DOHH2 (cell line): Measurements from ENCODE around the gene CCBE1.

ENCODE experiments used
- H3F3A ChIP-seq: fragments of 200-600 bp; sonication (generic), shearing (Covaris generic); 2 replicates; pipeline ENCODE4 v1.6.0; 2016; ENCODE audit warnings: antibody characterized with exemption, mild to moderate bottlenecking; ENCODE audit not compliant: control insufficient read depth, insufficient read depth
- H3K27ac ChIP-seq: fragments of 200-600 bp; sonication (generic); 2 replicates; pipeline ENCODE4 v1.5.1; 2014; ENCODE audit warnings: low read depth, mild to moderate bottlenecking, low read length, moderate library complexity
- H3K27me3 ChIP-seq: fragments of 200-600 bp; sonication (generic); 2 replicates; pipeline ENCODE4 v1.6.1; 2014; ENCODE audit warnings: mild to moderate bottlenecking, low read length, mixed read lengths; ENCODE audit not compliant: control insufficient read depth
- H3K36me3 ChIP-seq: fragments of 200-600 bp; sonication (generic); 2 replicates; pipeline ENCODE4 v1.6.1; 2014; ENCODE audit warnings: mild to moderate bottlenecking, low read length, moderate library complexity, mixed read lengths; ENCODE audit not compliant: control insufficient read depth
- H3K4me1 ChIP-seq: fragments of 200-600 bp; sonication (generic); 2 replicates; pipeline ENCODE4 v1.6.1; 2014; ENCODE audit warnings: mild to moderate bottlenecking, low read length, mixed read lengths; ENCODE audit not compliant: control insufficient read depth
- H3K4me2 ChIP-seq: fragments of 200-600 bp; sonication (generic); 2 replicates; pipeline ENCODE4 v1.6.0; 2014; ENCODE audit warnings: mild to moderate bottlenecking, low read length, moderate library complexity
- H3K4me3 ChIP-seq: fragments of 200-600 bp; sonication (generic); 2 replicates; pipeline ENCODE4 v1.5.1; 2014; ENCODE audit warnings: mild to moderate bottlenecking, low read length, mixed read lengths
- H3K79me2 ChIP-seq: fragments of 200-600 bp; sonication (generic); 2 replicates; pipeline ENCODE4 v1.6.1; 2014; ENCODE audit warnings: mild to moderate bottlenecking, low read length, mixed read lengths; ENCODE audit not compliant: control insufficient read depth
- H3K9me2 ChIP-seq: fragments of 200-600 bp; sonication (generic); replicated peaks from 2 replicates; pipeline ENCODE4 v1.6.1; 2014; ENCODE audit warnings: mild to moderate bottlenecking, low read length, mixed read lengths; ENCODE audit not compliant: control insufficient read depth
- H3K9me3 ChIP-seq: fragments of 200-600 bp; sonication (generic); 2 replicates; pipeline ENCODE4 v1.6.1; 2014; ENCODE audit warnings: antibody characterized with exemption, low read length, mixed read lengths; ENCODE audit not compliant: control insufficient read depth, insufficient read depth
- H4K20me1 ChIP-seq: fragments of 200-600 bp; sonication (generic); 2 replicates; pipeline ENCODE4 v1.6.0; 2014; ENCODE audit warnings: low read depth, mild to moderate bottlenecking, antibody characterized with exemption, low read length, moderate library complexity; ENCODE audit not compliant: control insufficient read depth, insufficient read depth
- CTCF ChIP-seq: fragments of 200-600 bp; sonication (generic); IDR thresholded peaks from one replicate; pipeline ENCODE4 v1.5.1; 2014; ENCODE audit warnings: antibody characterized with exemption, mild to moderate bottlenecking, low read depth, low read length; ENCODE audit not compliant: poor library complexity, severe bottlenecking
- EZH2phosphoT487 ChIP-seq: fragments of 200-600 bp; sonication (generic); IDR thresholded peaks from 2 replicates; pipeline ENCODE4 v1.6.1; 2017; ENCODE audit warnings: borderline replicate concordance, mild to moderate bottlenecking, antibody characterized with exemption, low read length, moderate library complexity, mixed read lengths

CCBE1 gene

GRCh38 chr18:59402432-59403090, 294.7 kb downstream of the CCBE1 start:
- TF ChIP-seq EZH2phosphoT487 (no peak), CTCF (peak; percentile 89)
- Histone ChIP-seq H3K9me3 (no peaks in the 10 kb centered on the region), H3K79me2 (no peaks in the 10 kb centered on the region), H4K20me1 (no peaks in the 10 kb centered on the region), H3K4me3 (no peak overlapping the region), H3K4me2 (no peak overlapping the region), H3K4me1 (no peaks in the 10 kb centered on the region), H3K9me2 (no peaks in the 10 kb centered on the region), H3K27ac (no peak overlapping the region), H3K27me3 (0 out of 2 replicates have a peak, but pooled peaks cover 5% of the 10 kb centered on the region), H3F3A (no peaks in the 10 kb centered on the region), H3K36me3 (no peaks in the 10 kb centered on the region)

DNA sequence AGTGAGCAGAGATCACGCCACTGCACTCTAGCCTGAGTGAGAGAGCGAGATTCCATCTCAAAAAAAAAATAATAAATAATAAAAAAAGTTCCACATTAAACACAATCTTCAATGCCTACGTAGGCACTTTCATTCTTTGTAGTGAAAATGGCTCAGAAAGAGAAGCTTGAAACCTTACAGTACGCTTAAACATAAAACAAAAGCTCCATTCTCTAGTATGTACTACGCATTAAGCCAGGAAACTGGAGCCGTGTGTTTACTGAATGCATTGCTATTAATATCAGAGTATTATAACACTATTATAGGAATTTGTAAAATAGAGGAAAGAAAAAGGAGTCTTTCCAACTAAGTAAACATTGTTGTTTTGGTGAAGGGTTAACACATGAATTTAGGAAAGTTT, 296.8 kb downstream of the CCBE1 start:
- H3K9me3 ChIP-seq, result no peaks in the 10 kb centered on the region
- no peak overlapping the region for H3K4me3 ChIP-seq
- H3K9me2 ChIP-seq, result no peaks in the 10 kb centered on the region
- no peaks in the 10 kb centered on the region for H3K4me1 ChIP-seq
- H3K79me2 ChIP-seq, result no peaks in the 10 kb centered on the region
- H3K4me2 ChIP-seq, result no peak overlapping the region
- H3K27ac ChIP-seq, result no peak overlapping the region
- H4K20me1 ChIP-seq, result no peaks in the 10 kb centered on the region
- 0 out of 2 replicates have a peak, but pooled peaks cover 5% of the 10 kb centered on the region for H3K27me3 ChIP-seq
- no peaks in the 10 kb centered on the region for H3K36me3 ChIP-seq
- TF ChIP-seq CTCF (no peak), EZH2phosphoT487 (no peak)
- no peaks in the 10 kb centered on the region for H3F3A ChIP-seq

DNA sequence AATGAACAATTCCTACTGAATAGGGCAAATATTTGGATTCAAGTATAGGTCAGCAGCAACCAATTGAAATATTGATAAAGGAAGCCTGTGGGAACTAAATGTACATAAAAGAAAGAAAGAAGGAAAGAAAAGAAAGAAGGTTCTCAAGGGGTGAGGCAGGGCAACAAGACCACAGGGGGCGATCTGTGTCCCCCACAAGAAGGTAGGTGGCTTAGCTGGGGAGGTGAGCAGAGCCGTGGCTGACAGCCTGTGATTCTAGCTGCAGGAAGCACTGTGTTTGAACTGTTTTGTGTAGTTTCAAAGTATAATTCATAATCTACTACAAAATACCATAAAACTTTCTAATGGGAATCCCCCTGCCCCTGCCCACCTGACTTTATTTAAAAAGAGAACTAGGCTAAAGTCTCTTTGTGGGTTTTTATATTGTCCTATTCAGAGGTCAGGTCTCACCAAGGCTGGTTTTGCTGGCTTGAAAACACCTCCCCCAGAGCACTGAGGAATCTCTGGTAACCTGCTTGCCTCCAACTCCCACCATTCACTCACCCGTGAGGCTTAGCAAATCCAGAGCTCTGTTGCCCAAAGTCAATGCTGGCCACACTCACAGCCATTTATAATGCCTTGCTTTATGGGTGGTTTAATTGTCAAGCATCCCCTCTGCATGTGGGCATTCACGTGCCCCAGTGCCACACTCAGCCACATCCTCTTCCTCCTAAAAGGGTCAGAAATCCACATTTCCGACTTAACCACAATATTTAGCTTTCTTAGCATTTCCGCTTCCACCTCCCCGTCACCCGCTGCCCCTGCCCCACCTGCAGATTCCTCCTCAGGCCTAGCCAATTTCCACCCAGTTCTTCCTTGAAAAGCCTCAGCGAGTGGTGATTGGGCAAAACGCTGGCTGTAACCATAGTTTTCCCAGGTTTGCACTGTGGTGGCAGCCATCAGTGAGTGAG, 301.7 kb downstream of the CCBE1 start:
- Histone ChIP-seq H3K27me3 (peaks cover 8% of the 10 kb centered on the region; the same call in 1 of the 2 replicates), H3K79me2 (no peaks in the 10 kb centered on the region), H3F3A (no peaks in the 10 kb centered on the region), H3K4me3 (no peak overlapping the region), H3K9me3 (no peaks in the 10 kb centered on the region), H3K36me3 (no peaks in the 10 kb centered on the region), H3K4me1 (no peaks in the 10 kb centered on the region), H4K20me1 (no peaks in the 10 kb centered on the region), H3K9me2 (no peaks in the 10 kb centered on the region), H3K4me2 (no peak overlapping the region), H3K27ac (no peak overlapping the region)
- TF ChIP-seq EZH2phosphoT487 (no peak), CTCF (no peak)
